ENCODE measurements around the gene MMP25.
A peak's percentile ranks its signal among the peaks of the same experiment; 100 is the strongest.

Gene MMP25

DNA sequence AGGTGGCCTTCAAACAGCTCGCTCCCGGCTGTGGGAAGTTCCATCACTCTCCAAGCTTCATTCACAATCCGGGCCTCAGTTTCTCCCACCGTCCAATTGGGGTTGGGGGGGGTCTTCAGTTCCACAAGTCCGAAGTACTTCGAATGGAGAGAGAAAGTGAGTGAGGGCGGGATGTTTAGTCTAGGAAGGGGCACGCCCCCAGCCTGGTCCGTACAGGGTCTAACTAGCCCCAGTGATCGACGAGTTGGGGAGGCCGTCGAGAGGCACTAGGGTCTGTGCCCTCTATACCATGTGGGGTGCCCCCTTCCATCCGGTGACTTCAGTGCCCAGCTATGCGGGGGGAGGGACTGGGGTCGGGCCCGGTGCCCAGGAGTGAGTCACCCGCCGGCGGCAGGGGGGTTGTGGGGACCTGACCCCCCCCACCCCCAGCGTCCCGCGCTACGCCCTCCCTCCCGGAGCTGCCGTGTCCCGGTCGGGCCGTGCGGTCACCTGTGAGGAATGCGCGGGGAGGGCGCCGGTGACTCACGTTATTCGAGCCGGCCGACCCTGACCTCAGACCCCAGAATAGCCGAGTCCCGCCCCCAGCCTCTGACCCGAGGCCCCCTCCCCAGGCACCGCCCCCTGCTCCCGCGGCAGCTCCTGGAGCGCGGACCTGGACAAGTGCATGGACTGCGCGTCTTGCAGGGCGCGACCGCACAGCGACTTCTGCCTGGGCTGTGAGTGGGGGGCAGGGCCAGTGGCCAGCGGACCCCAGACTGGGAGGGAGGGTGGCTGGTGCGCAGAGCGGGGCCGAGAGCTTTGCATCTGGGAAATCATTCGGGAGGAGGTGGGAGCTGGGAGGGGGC is 25.5 kb upstream of the MMP25 start:
- H3K9me3 ChIP-seq (ENCODE audit: low read length): no peaks in the 10 kb centered on the region
- peaks cover 8% of the 10 kb centered on the region for H3K27me3 ChIP-seq (ENCODE audit: insufficient read depth, low read length)
- H2AFZ ChIP-seq (ENCODE audit: low read depth, low read length): peak overlapping the region; percentile 14
- H3K36me3 ChIP-seq (ENCODE audit: insufficient read depth, low read length): peaks cover 5% of the 10 kb centered on the region
- peaks cover 27% of the 10 kb centered on the region for H3K4me1 ChIP-seq (ENCODE audit: insufficient read depth, low read length)
- peak overlapping the region; percentile 42 for H3K4me3 ChIP-seq (ENCODE audit: low read length)

DNA sequence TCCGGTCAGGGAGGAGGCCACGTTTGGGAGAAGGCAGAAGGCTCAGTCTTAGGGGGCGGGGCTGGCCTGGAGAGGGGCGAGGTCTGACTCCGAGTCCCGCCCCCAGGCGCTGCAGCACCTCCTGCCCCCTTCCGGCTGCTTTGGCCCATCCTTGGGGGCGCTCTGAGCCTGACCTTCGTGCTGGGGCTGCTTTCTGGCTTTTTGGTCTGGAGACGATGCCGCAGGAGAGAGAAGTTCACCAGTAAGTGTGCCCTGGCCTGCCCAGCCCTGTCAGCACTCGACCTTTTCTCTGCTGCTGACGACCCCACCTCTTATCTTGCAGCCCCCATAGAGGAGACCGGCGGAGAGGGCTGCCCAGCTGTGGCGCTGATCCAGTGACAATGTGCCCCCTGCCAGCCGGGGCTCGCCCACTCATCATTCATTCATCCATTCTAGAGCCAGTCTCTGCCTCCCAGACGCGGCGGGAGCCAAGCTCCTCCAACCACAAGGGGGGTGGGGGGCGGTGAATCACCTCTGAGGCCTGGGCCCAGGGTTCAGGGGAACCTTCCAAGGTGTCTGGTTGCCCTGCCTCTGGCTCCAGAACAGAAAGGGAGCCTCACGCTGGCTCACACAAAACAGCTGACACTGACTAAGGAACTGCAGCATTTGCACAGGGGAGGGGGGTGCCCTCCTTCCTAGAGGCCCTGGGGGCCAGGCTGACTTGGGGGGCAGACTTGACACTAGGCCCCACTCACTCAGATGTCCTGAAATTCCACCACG is 24.7 kb upstream of the MMP25 start:
- Histone ChIP-seq H3K4me1 (ENCODE audit: insufficient read depth, low read length) (peaks cover 27% of the 10 kb centered on the region), H3K36me3 (ENCODE audit: insufficient read depth, low read length) (peaks cover 13% of the 10 kb centered on the region), H2AFZ (ENCODE audit: low read depth, low read length) (peak overlapping the region; percentile 14), H3K27me3 (ENCODE audit: insufficient read depth, low read length) (peaks cover 6% of the 10 kb centered on the region), H3K4me3 (ENCODE audit: low read length) (peak overlapping the region; percentile 42), H3K9me3 (ENCODE audit: low read length) (no peaks in the 10 kb centered on the region)

DNA sequence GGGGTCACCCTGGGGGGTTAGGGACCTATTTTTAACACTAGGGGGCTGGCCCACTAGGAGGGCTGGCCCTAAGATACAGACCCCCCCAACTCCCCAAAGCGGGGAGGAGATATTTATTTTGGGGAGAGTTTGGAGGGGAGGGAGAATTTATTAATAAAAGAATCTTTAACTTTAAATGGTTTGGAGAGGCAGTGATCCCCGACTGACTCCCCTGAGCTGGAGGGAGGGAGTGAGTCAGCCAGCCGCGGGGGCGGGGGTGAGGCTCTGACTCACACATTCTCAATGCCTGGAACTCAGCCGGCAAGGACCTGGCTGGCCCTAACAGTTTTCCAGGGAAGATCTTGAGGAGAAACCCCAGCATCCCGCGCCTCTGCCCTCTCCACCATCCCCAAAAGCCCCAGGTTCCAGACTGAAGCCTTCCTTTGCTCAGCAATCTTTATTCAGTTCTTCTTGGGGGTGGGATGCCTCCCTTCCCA is 24.1 kb upstream of the MMP25 start:
- Histone ChIP-seq H2AFZ (ENCODE audit: low read depth, low read length) (no peak overlapping the region), H3K4me1 (ENCODE audit: insufficient read depth, low read length) (peaks cover 27% of the 10 kb centered on the region), H3K9me3 (ENCODE audit: low read length) (no peaks in the 10 kb centered on the region), H3K27me3 (ENCODE audit: insufficient read depth, low read length) (peaks cover 2% of the 10 kb centered on the region), H3K4me3 (ENCODE audit: low read length) (peak overlapping the region; percentile 42), H3K36me3 (ENCODE audit: insufficient read depth, low read length) (peaks cover 19% of the 10 kb centered on the region)

DNA sequence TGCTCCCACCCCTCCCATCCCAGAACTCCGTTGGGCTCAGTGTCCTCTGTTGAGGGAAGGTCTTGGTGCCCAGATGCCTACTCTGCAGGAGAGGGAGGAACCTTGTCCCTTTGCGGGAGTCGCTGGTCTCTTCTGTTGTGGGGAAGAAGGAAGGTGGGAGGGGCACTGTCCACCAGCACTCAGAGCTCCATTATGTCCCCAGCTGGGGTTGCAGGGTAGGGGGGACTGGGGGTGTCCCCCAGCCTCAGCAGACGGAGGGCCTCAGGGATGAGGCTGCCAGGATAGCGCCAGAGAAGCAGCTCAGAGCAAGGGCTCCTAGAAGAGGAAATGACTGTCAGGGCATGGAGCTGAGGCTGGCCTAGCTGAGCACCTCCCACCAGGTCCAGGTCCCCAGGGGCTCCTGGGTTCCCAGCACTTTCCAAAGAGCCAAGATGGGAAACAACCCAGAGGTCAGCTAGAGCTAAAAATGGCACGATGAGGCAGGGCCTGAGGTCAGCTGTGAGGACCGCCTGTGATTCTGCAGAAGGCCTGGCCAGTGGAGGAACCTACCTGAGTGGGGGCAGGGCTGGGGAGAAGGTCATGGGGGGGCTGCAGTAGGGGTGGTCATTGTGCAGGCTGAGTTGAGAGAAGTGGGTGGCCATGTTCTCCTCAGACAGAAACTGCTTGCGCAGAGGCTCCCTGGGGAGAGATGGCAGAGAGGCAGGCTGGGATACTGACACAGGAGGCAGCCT is 23.5 kb upstream of the MMP25 start:
- peaks cover 19% of the 10 kb centered on the region for H3K36me3 ChIP-seq (ENCODE audit: insufficient read depth, low read length)
- peaks cover 27% of the 10 kb centered on the region for H3K4me1 ChIP-seq (ENCODE audit: insufficient read depth, low read length)
- H2AFZ ChIP-seq (ENCODE audit: low read depth, low read length): no peak overlapping the region
- H3K9me3 ChIP-seq (ENCODE audit: low read length): no peaks in the 10 kb centered on the region
- no peaks in the 10 kb centered on the region for H3K27me3 ChIP-seq (ENCODE audit: insufficient read depth, low read length)
- H3K4me3 ChIP-seq (ENCODE audit: low read length): peak overlapping the region; percentile 56

DNA sequence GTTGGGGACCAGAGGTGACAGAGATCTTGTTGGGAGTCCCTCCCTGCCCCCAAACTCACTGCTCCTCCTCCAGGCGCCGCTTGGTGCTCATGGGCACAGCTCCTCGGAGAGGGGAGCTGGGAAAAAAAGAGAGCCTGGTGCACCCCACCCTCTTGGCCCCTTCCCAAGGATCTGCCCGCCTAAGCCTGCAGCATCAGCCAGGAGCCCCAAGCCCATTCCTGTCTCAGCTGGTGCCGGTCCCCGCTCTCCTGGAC is 23.0 kb upstream of the MMP25 start:
- Histone ChIP-seq H3K27me3 (ENCODE audit: insufficient read depth, low read length) (no peaks in the 10 kb centered on the region), H3K4me3 (ENCODE audit: low read length) (peak overlapping the region; percentile 56), H3K4me1 (ENCODE audit: insufficient read depth, low read length) (peaks cover 27% of the 10 kb centered on the region), H2AFZ (ENCODE audit: low read depth, low read length) (peak overlapping the region; percentile 22), H3K9me3 (ENCODE audit: low read length) (no peaks in the 10 kb centered on the region), H3K36me3 (ENCODE audit: insufficient read depth, low read length) (peaks cover 19% of the 10 kb centered on the region)

DNA sequence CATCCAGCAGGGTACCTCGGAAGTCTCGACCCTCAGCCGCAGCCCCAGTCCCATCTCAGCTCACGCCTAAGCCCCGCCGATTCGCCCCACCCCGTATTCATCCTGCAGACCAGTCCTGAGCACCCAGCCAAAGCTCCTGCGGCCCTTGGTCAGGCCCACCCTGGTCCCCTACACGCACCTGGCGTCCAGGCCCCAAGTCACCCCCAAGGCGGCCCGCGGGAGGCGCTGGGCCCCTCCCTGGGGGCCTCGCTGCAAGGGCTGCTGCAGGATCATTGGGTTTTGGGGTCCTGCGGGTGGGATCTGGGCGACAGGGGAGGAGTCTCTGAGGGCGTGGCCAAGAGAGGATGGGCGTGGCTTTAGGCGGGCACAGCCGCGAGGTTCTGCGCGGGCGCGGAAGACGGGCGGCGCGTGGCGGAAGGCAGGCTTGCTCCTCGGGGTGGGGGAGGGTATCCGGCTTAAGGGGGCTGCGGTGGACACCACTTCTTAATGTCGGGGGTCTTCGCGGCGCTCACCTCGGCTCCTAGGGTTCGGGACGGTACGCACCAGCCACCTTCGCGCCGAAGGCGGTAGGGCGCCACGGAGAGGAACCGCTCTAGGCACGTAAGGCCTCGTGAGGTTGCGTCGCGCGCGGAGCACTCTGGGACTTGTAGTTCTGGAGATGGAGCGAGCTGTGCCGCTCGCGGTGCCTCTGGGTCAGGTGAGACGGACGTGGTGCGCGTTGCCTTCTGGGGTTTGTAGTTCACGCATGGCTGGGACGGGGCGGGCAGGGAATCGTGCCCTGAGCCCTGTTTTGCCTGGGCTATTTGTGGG is 22.5 kb upstream of the MMP25 start, which contains the start of the genes HCFC1R1 and THOC6:
TSS of gene HCFC1R1 (minus strand) at position 274 of the 810 bp plus-strand sequence. CDS start at position 273, 1 bp downstream.
TSS of gene THOC6 (plus strand) at position 367 of the 810 bp plus-strand sequence. CDS start at position 659, 292 bp downstream.
- Histone ChIP-seq H3K27me3 (ENCODE audit: insufficient read depth, low read length) (no peaks in the 10 kb centered on the region), H3K4me1 (ENCODE audit: insufficient read depth, low read length) (peaks cover 27% of the 10 kb centered on the region), H3K36me3 (ENCODE audit: insufficient read depth, low read length) (peaks cover 19% of the 10 kb centered on the region), H2AFZ (ENCODE audit: low read depth, low read length) (peak within 1 kb of the TSS; percentile 22), H3K9me3 (ENCODE audit: low read length) (no peaks in the 10 kb centered on the region), H3K4me3 (ENCODE audit: low read length) (peak within 1 kb of the TSS; percentile 56)

DNA sequence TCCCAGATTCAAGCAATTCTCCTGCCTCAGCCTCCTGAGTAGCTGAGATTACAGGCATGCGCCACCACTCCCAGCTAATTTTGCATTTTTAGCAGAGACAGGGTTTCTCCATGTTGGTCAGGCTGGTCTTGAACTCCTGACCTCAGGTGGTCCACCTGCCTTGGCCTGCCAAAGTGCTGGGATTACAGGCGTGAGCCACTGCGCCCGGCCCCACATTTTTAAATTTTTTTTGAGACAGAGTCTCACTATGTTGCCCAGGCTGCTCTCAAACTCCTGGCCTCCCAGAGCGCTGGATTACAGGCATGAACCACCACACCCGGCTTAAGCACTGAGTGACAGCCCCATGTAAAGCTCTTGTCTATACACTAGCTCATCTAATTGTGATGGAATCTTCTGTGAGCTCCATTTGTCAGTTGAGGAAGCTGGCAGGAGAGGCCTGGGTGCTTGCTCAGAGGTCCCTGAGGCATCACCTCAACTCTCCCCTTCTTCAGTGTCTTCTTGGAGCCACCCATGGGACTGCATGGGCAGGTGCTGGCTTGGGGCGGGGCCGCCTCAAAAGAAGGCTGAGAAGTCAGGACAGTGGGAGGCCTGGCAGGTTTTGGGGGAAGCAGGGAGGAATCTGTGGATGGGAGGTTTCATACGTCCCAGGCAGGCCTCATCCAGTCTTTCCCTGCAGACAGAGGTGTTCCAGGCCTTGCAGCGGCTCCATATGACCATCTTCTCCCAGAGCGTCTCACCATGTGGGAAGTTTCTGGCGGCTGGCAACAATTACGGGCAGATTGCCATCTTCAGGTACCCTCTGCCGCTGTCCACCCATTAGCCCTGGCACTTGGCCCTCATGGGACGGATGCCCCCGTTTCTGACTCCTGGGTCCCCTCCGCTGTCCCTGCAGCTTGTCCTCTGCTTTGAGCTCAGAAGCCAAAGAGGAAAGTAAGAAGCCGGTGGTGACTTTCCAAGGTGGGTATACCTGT is 21.0 kb upstream of the MMP25 start:
- Histone ChIP-seq H3K27me3 (ENCODE audit: insufficient read depth, low read length) (no peaks in the 10 kb centered on the region), H3K36me3 (ENCODE audit: insufficient read depth, low read length) (peaks cover 19% of the 10 kb centered on the region), H3K4me3 (ENCODE audit: low read length) (no peak overlapping the region), H3K9me3 (ENCODE audit: low read length) (no peaks in the 10 kb centered on the region), H2AFZ (ENCODE audit: low read depth, low read length) (no peak overlapping the region), H3K4me1 (ENCODE audit: insufficient read depth, low read length) (peaks cover 27% of the 10 kb centered on the region)

DNA sequence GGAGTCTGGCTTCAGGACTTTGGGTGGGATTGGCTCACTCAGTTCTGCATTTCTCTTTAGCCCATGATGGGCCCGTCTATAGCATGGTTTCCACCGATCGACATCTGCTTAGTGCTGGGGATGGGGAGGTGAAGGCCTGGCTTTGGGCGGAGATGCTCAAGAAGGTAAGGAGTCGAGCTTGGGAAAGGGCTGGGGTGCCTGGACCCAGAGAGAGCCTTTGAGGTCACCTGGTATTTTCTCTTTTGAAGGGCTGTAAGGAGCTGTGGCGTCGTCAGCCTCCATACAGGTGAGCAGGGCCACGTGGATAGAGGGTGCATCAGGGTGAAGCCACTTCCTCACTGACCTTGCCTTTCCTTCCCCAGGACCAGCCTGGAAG is 20.4 kb upstream of the MMP25 start:
- H2AFZ ChIP-seq (ENCODE audit: low read depth, low read length): no peak overlapping the region

DNA sequence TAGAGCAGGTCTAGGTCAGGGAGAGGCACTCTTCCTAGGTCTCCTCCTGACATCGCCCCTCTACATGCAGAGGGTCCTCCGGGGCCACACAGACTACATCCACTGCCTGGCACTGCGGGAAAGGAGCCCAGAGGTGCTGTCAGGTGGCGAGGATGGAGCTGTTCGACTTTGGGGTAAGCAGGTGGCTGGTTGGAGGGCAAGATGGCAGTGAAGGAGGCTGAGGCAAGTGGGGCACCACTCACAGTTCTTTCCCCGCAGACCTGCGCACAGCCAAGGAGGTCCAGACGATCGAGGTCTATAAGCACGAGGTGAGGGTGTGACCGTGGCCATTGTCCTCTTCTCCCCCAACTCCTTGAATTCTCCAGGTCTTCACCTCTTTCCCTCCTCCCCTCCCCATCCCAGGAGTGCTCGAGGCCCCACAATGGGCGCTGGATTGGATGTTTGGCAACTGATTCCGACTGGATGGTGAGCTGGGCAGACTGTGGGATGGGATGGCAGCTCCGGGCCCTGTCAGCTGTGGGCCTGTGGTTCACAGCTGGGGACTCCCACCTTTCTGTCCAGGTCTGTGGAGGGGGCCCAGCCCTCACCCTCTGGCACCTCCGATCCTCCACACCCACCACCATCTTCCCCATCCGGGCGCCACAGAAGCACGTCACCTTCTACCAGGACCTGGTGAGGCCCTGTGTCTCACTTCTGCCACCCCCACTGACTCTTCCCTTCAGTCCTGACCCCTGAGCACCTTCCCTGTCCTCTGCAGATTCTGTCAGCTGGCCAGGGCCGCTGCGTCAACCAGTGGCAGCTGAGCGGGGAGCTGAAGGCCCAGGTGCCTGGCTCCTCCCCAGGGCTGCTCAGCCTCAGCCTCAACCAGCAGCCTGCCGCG is 19.5 kb upstream of the MMP25 start:
- no peak overlapping the region for H2AFZ ChIP-seq (ENCODE audit: low read depth, low read length)
- peaks cover 19% of the 10 kb centered on the region for H3K36me3 ChIP-seq (ENCODE audit: insufficient read depth, low read length)
- no peak overlapping the region for H3K4me3 ChIP-seq (ENCODE audit: low read length)
- H3K27me3 ChIP-seq (ENCODE audit: insufficient read depth, low read length): no peaks in the 10 kb centered on the region
- no peaks in the 10 kb centered on the region for H3K9me3 ChIP-seq (ENCODE audit: low read length)
- peaks cover 18% of the 10 kb centered on the region for H3K4me1 ChIP-seq (ENCODE audit: insufficient read depth, low read length)

More for the DNA sequence above, 20.4 kb upstream of the MMP25 start:
- Histone ChIP-seq H3K27me3 (ENCODE audit: insufficient read depth, low read length) (no peaks in the 10 kb centered on the region), H3K36me3 (ENCODE audit: insufficient read depth, low read length) (peaks cover 19% of the 10 kb centered on the region), H3K4me1 (ENCODE audit: insufficient read depth, low read length) (peaks cover 22% of the 10 kb centered on the region), H3K9me3 (ENCODE audit: low read length) (no peaks in the 10 kb centered on the region), H3K4me3 (ENCODE audit: low read length) (no peak overlapping the region)

DNA sequence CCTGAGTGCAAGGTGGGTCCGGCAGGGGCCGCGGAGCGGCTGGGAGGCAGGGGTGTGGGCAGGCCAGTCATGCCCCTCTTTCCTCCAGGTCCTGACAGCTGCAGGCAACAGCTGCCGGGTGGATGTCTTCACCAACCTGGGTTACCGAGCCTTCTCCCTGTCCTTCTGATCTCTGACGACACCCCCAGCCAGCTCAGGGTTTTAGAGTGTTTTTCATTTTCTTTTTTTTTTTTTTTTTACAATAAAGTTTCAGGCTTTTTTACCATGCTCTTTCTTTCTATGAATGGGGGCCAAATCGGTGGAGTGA is 18.9 kb upstream of the MMP25 start:
- Histone ChIP-seq H3K4me3 (ENCODE audit: low read length) (no peak overlapping the region), H3K36me3 (ENCODE audit: insufficient read depth, low read length) (peaks cover 19% of the 10 kb centered on the region), H2AFZ (ENCODE audit: low read depth, low read length) (no peak overlapping the region), H3K4me1 (ENCODE audit: insufficient read depth, low read length) (peaks cover 12% of the 10 kb centered on the region), H3K9me3 (ENCODE audit: low read length) (no peaks in the 10 kb centered on the region), H3K27me3 (ENCODE audit: insufficient read depth, low read length) (peaks cover 2% of the 10 kb centered on the region)
